Smooth muscle cell (in vitro differentiated cells): ENCODE data around the gene CUX1. TPM values are rescaled to one million over a fixed set of nuclear protein-coding genes. Genes with fewer than 3 reads are reported as not detected.

Source experiments
- DNase-seq: peaks from one replicate; lab custom pipeline; 2025; ENCODE audit not compliant: unreplicated experiment; lab: John Stamatoyannopoulos, UW
- H2AFZ ChIP-seq: fragments of 200-600 bp; sonication (generic); 2 replicates; pipeline ENCODE4 v1.6.0; 2016; ENCODE audit warnings: antibody characterized with exemption, low read depth, mild to moderate bottlenecking
- H3F3A ChIP-seq: fragments of 200-600 bp; sonication (generic); 2 replicates; pipeline ENCODE4 v1.6.0; 2017; ENCODE audit warnings: antibody characterized with exemption, low read depth
- H3K27ac ChIP-seq: fragments of 200-600 bp; sonication (generic); 2 replicates; pipeline ENCODE4 v1.5.1; 2016; ENCODE audit warnings: low read depth, mild to moderate bottlenecking
- H3K27me3 ChIP-seq: fragments of 200-600 bp; sonication (generic); 2 replicates; pipeline ENCODE4 v1.6.1; 2016; ENCODE audit warnings: low read depth, mild to moderate bottlenecking
- H3K36me3 ChIP-seq: fragments of 200-600 bp; sonication (generic); 2 replicates; pipeline ENCODE4 v1.5.1; 2016; ENCODE audit warnings: low read depth
- H3K4me1 ChIP-seq: fragments of 200-600 bp; sonication (generic); 2 replicates; pipeline ENCODE4 v1.5.1; 2016; ENCODE audit warnings: low read depth
- H3K4me2 ChIP-seq: fragments of 200-600 bp; sonication (generic); 2 replicates; pipeline ENCODE4 v1.6.0; 2016; ENCODE audit warnings: mild to moderate bottlenecking
- H3K4me3 ChIP-seq: fragments of 200-600 bp; sonication (generic); 2 replicates; pipeline ENCODE4 v1.5.1; 2016; ENCODE audit warnings: mild to moderate bottlenecking
- H3K79me2 ChIP-seq: fragments of 200-600 bp; sonication (generic); 2 replicates; pipeline ENCODE4 v1.6.0; 2016; ENCODE audit warnings: low read depth, mild to moderate bottlenecking
- H3K9ac ChIP-seq: fragments of 200-600 bp; sonication (generic); 2 replicates; pipeline ENCODE4 v1.6.0; 2016; ENCODE audit warnings: low read depth
- H3K9me3 ChIP-seq: fragments of 200-600 bp; sonication (generic); replicated peaks from 2 replicates; pipeline ENCODE4 v1.5.1; 2016; ENCODE audit warnings: low read depth
- H4K20me1 ChIP-seq: fragments of 200-600 bp; sonication (generic); 2 replicates; pipeline ENCODE4 v1.6.0; 2016; ENCODE audit warnings: low read depth
- WGBS: methylation state at CpG from one replicate; pipeline ENCODE4 v1.1.7; 2016; ENCODE audit warnings: low lambda C conversion rate; 5-methylcytosine and 5-hydroxymethylcytosine counted together
- polyA plus RNA-seq: library from polyadenylated mRNA; unstranded; fragments of >200 nt; fragmentation: Nextera tagmentation; extraction: Ambion mirVana; gene quantifications from 2 replicates; pipeline ENCODE4 v1.2.1, GENCODE V29; 2016
- total RNA-seq: library from RNA; depleted of rRNA; stranded (reverse); fragments of >200 nt; gene quantifications from 2 replicates; pipeline ENCODE4 v1.2.3, GENCODE V29; 2014
- TF ChIP-seq, protein P1 (sequence below): fragments of 200-600 bp; sonication (generic); IDR thresholded peaks from 2 replicates; pipeline ENCODE4 v1.5.1; 2017; ENCODE audit warnings: borderline replicate concordance, mild to moderate bottlenecking, antibody characterized with exemption; ENCODE audit not compliant: insufficient read depth, poor library complexity, severe bottlenecking

CUX1 gene
- total and polyA plus RNA-seq, 2 experiments from 2014 or later: 56.3 to 78.4 TPM

DNA sequence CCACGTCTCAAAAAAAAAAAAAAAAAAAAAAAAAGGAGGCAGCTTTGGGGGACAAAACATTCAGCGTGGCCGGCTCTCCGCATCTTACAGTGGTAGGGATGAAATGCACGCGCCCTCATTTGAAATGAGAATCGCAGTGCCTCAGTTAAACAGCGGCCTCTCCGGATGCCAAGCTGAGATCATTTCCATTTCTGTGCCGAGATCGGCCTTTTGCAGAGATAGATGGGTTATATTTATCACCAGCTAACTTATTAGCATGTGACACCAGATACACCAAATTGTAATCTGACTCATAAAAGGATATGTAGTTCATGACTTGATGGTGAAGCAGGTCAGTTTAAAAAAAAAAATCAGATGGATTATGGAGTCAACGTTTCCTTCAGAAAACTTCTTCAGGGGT lies 138.7 kb downstream of the CUX1 start:
- H3K4me2 ChIP-seq: no peak overlapping the region
- no peak overlapping the region for H2AFZ ChIP-seq
- H3K27ac ChIP-seq: no peak overlapping the region
- TF ChIP-seq, protein P1, sequence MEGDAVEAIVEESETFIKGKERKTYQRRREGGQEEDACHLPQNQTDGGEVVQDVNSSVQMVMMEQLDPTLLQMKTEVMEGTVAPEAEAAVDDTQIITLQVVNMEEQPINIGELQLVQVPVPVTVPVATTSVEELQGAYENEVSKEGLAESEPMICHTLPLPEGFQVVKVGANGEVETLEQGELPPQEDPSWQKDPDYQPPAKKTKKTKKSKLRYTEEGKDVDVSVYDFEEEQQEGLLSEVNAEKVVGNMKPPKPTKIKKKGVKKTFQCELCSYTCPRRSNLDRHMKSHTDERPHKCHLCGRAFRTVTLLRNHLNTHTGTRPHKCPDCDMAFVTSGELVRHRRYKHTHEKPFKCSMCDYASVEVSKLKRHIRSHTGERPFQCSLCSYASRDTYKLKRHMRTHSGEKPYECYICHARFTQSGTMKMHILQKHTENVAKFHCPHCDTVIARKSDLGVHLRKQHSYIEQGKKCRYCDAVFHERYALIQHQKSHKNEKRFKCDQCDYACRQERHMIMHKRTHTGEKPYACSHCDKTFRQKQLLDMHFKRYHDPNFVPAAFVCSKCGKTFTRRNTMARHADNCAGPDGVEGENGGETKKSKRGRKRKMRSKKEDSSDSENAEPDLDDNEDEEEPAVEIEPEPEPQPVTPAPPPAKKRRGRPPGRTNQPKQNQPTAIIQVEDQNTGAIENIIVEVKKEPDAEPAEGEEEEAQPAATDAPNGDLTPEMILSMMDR: no peak
- no peak overlapping the region for H3K4me3 ChIP-seq
- no peak overlapping the region for H3K9ac ChIP-seq
- no peaks in the 10 kb centered on the region for H3K36me3 ChIP-seq
- no peak for DNase-seq
- peaks cover 28% of the 10 kb centered on the region for H3F3A ChIP-seq
- no peaks in the 10 kb centered on the region for H3K27me3 ChIP-seq
- peaks cover 77% of the 10 kb centered on the region for H3K79me2 ChIP-seq
- peaks cover 12% of the 10 kb centered on the region for H3K4me1 ChIP-seq
- H4K20me1 ChIP-seq: peaks cover 55% of the 10 kb centered on the region
- WGBS: 78% methylated on average over 12 of the region's 12 CpGs
- no peaks in the 10 kb centered on the region for H3K9me3 ChIP-seq

DNA sequence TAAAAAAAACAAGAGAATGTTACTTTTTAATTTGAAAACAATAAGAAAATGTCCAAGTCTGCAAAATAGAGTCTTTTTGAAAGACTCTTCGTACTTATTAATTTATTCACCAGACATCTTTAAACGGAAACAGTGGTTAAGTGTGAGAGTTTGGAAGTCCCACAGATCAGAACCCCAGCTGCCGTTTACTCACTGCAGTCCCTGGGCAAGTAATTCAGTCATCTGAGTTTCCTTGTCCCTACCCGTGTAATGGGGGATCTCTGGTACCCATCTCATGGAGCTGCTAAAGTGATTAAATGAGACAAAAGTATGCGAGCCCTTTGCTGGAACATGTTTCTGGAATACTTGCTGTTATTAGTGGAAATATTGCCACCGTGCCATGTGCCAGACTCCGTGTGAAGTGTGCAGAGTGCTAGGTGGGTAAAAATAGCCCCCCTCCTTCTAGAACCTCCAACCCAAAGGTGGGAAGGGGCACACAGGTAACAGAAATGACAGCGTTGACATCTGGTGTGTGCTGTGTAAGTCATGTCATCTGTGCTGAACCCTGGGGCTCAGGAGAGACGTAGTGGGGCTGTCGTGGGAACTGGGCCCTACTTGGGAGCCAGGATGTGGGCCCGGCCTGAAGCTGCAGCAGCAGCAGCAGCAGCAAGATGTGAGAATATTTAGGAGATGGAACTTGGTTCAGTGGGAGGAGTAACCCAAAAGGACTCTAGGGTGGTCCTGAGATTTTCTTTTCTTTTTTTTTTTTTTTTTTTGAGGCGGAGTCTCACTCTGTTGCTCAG lies 140.5 kb downstream of the CUX1 start:
- Histone ChIP-seq H3K9ac (no peak overlapping the region), H3K79me2 (peaks cover 82% of the 10 kb centered on the region), H3K36me3 (no peaks in the 10 kb centered on the region), H3K4me1 (peaks cover 8% of the 10 kb centered on the region), H3K27ac (peak overlapping the region; percentile 3), H3K9me3 (no peaks in the 10 kb centered on the region), H4K20me1 (peaks cover 73% of the 10 kb centered on the region), H2AFZ (no peak overlapping the region), H3K4me3 (no peak overlapping the region), H3K4me2 (no peak overlapping the region), H3F3A (peaks cover 13% of the 10 kb centered on the region), H3K27me3 (no peaks in the 10 kb centered on the region)
- TF ChIP-seq, protein P1: no peak
- no peak for DNase-seq
- 77% methylated on average over 11 of the region's 12 CpGs for WGBS

- Histone ChIP-seq H3K4me1 (peaks cover 5% of the 10 kb centered on the region), H3K36me3 (no peaks in the 10 kb centered on the region), H3K4me2 (no peak overlapping the region), H3K79me2 (peaks cover 94% of the 10 kb centered on the region), H3K9me3 (no peaks in the 10 kb centered on the region), H3K9ac (no peak overlapping the region), H3K27ac (no peak overlapping the region), H3K27me3 (no peaks in the 10 kb centered on the region), H3K4me3 (no peak overlapping the region), H4K20me1 (peaks cover 87% of the 10 kb centered on the region), H2AFZ (no peak overlapping the region), H3F3A (peaks cover 7% of the 10 kb centered on the region)
- WGBS: 94% methylated on average over 9 of the region's 9 CpGs
- DNase-seq: no peak
- TF ChIP-seq, protein P1: no peak
Observed at GRCh38 chr7:101959342-101959741, 141.9 kb downstream of the CUX1 start.

- Histone ChIP-seq H3K9ac (no peak overlapping the region), H3K27me3 (no peaks in the 10 kb centered on the region), H3K4me1 (peaks cover 5% of the 10 kb centered on the region), H2AFZ (no peak overlapping the region), H3K36me3 (no peaks in the 10 kb centered on the region), H4K20me1 (peaks cover 87% of the 10 kb centered on the region), H3K4me3 (no peak overlapping the region), H3K79me2 (peaks cover 94% of the 10 kb centered on the region), H3K4me2 (no peak overlapping the region), H3F3A (peaks cover 2% of the 10 kb centered on the region), H3K27ac (no peak overlapping the region), H3K9me3 (no peaks in the 10 kb centered on the region)
- 97% methylated on average over 17 of the region's 17 CpGs for WGBS
- no peak for DNase-seq
- TF ChIP-seq, protein P1: no peak
Observed at GRCh38 chr7:101959829-101960228, 142.4 kb downstream of the CUX1 start.
